ENCODE data around the gene STMP1.

GRCh38 chr7:135650831-135651573 lies 11.3 kb upstream of the STMP1 start:
- TF ChIP-seq, protein P1, sequence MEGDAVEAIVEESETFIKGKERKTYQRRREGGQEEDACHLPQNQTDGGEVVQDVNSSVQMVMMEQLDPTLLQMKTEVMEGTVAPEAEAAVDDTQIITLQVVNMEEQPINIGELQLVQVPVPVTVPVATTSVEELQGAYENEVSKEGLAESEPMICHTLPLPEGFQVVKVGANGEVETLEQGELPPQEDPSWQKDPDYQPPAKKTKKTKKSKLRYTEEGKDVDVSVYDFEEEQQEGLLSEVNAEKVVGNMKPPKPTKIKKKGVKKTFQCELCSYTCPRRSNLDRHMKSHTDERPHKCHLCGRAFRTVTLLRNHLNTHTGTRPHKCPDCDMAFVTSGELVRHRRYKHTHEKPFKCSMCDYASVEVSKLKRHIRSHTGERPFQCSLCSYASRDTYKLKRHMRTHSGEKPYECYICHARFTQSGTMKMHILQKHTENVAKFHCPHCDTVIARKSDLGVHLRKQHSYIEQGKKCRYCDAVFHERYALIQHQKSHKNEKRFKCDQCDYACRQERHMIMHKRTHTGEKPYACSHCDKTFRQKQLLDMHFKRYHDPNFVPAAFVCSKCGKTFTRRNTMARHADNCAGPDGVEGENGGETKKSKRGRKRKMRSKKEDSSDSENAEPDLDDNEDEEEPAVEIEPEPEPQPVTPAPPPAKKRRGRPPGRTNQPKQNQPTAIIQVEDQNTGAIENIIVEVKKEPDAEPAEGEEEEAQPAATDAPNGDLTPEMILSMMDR (IDR thresholded peaks at IDR 0.05; ENCODE audit: low read depth, low read length, poor library complexity, severe bottlenecking) = no peak
- TF ChIP-seq EZH2phosphoT487 (IDR thresholded peaks at IDR 0.05; ENCODE audit: borderline replicate concordance, low read length) = no peak

Data from DOHH2 (cell line).